Measurements from ENCODE around the gene SOCS2.

DNA sequence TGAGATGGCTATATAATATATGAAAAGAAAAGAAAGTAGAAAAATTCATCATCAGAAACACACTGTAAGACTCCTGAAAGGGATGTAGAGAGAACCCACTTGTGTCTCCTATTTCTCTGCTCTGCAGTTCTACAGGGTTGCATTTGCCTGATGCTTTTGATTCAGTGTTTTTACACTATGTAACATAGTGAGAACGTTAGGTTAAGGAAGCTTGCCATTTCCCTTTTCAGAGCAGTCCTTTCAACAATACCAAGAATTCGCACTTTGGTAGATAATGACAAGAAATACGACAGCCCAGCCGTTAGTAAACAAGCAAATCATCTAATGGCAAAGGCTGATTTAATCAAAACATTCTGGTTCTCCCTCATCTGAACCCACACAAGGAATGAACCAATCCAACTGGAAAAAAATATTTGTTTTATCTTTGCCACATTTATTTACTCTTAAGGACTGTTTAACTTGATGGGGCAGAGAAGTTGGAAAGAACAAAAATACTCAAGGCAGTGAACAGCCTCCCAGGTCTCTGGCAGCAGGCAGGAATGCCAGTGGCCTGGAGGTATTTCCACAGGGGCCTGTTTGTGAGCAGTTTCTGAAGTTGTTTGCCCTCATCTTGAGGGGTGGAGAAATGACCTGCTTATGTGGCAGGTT, 30.8 kb upstream of the SOCS2 start:
- TF ChIP-seq, protein P1, sequence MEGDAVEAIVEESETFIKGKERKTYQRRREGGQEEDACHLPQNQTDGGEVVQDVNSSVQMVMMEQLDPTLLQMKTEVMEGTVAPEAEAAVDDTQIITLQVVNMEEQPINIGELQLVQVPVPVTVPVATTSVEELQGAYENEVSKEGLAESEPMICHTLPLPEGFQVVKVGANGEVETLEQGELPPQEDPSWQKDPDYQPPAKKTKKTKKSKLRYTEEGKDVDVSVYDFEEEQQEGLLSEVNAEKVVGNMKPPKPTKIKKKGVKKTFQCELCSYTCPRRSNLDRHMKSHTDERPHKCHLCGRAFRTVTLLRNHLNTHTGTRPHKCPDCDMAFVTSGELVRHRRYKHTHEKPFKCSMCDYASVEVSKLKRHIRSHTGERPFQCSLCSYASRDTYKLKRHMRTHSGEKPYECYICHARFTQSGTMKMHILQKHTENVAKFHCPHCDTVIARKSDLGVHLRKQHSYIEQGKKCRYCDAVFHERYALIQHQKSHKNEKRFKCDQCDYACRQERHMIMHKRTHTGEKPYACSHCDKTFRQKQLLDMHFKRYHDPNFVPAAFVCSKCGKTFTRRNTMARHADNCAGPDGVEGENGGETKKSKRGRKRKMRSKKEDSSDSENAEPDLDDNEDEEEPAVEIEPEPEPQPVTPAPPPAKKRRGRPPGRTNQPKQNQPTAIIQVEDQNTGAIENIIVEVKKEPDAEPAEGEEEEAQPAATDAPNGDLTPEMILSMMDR (IDR thresholded peaks at IDR 0.05): no peak
- no peak for TF ChIP-seq POLR2A (IDR thresholded peaks at IDR 0.05)
